HL-60 (cell line): ENCODE results near the gene BCL7A.

Experiments used
- CTCF ChIP-seq: IDR thresholded peaks from one replicate; pipeline ENCODE4 v1.5.1; 2011; ENCODE audit warnings: low read length, control low read depth, inconsistent platforms; ENCODE audit not compliant: insufficient read depth
- GABPA ChIP-seq: IDR thresholded peaks from 2 replicates; pipeline ENCODE4 v1.6.1; 2012; ENCODE audit warnings: low read depth
- POLR2AphosphoS5 ChIP-seq: IDR thresholded peaks from 2 replicates; pipeline ENCODE4 v1.6.1; 2012; ENCODE audit warnings: low read depth
- REST ChIP-seq: IDR thresholded peaks from 2 replicates; pipeline ENCODE4 v1.6.1; 2012; ENCODE audit warnings: low read depth; ENCODE audit not compliant: insufficient replicate concordance
- SPI1 ChIP-seq: IDR thresholded peaks from 2 replicates; pipeline ENCODE4 v1.6.1; 2012; ENCODE audit warnings: low read depth, mild to moderate bottlenecking, borderline replicate concordance

GRCh38 chr12:122043476-122043875 is 21.8 kb downstream of the BCL7A start:
- no peak for TF ChIP-seq CTCF
- TF ChIP-seq GABPA, result no peak
- TF ChIP-seq REST, result no peak
- TF ChIP-seq SPI1, result no peak
- no peak for TF ChIP-seq POLR2AphosphoS5
